K562 (cell line): ENCODE results near the gene SLC18B1. TPM values are rescaled to one million over a fixed set of nuclear protein-coding genes. Genes with fewer than 3 reads are reported as not detected.

Experiments
- ATAC-seq: fragments of 200-7000 bp; cut with Tn5 transposase; 3 replicates; pipeline ENCODE4 v1.9.1; 2020; ENCODE audit warnings: moderate library complexity
- BruUV-seq: library from RNA; stranded (reverse); fragments of 400-500 nt; replicated peaks from 2 replicates; lab custom pipeline; 2021; lab: Mats Ljungman, UMichigan
- CTCF ChIA-PET: fragments of 300-600 bp; formaldehyde crosslinking; extraction: SDS; loops from one replicate; lab custom pipeline; 2021; ENCODE audit warnings: low intra/inter-chr PET ratio; lab: Yijun Ruan, JAX
- POLR2A ChIA-PET: fragments of 300-600, 350-650 bp; sonication (Branson Sonifier 250); formaldehyde crosslinking; extraction: SDS; loops from one replicate; lab custom pipeline; 2021; ENCODE audit warnings: antibody characterized with exemption, inconsistent platforms; lab: Yijun Ruan, JAX
- DNase-seq, 4 experiments: peaks; one replicate each; pipeline versions ENCODE4 v3.0.0 to v3.0.0-alpha.2; 2011 to 2018; ENCODE audit warnings: low spot score in 3 of 4, mixed read lengths in 3 of 4; ENCODE audit errors: extremely low read depth in 1 of 4
- FAIRE-seq: peaks from 2 replicates; lab custom pipeline; 2011; peaks lifted over from hg19 to GRCh38; lab: Jason Lieb, UNC
- H2AFZ ChIP-seq: 2 replicates; pipeline ENCODE4 v1.6.0; 2011; ENCODE audit warnings: low read depth, low read length, control low read depth, inconsistent platforms
- H3K27ac ChIP-seq: fragments of 200-600 bp; 3 replicates; pipeline ENCODE4 v1.8.0; 2011; ENCODE audit warnings: low read depth, mild to moderate bottlenecking, control low read depth, inconsistent platforms, low read length, moderate library complexity, mixed read lengths; ENCODE audit errors: extremely low read depth
- H3K27me3 ChIP-seq, 2 experiments: fragments of 300-600 bp in 1 of 2; 2 replicates in 1 of 2; 3 replicates in 1 of 2; pipeline versions ENCODE4 v1.6.0 to v1.8.0; 2011; ENCODE audit warnings: inconsistent platforms in 2 of 2, low read length in 2 of 2, mild to moderate bottlenecking in 1 of 2, mixed read lengths in 1 of 2, moderate library complexity in 1 of 2; ENCODE audit not compliant: control insufficient read depth in 2 of 2, insufficient read depth in 2 of 2
- H3K36me3 ChIP-seq: fragments of 300-600 bp; 3 replicates; pipeline ENCODE4 v1.8.0; 2011; ENCODE audit warnings: mild to moderate bottlenecking, low read length, inconsistent platforms; ENCODE audit not compliant: control insufficient read depth, insufficient read depth
- H3K4me1 ChIP-seq, 2 experiments: fragments of 200-600 bp in 1 of 2; replicated peaks in 1 of 2; 2 replicates in 1 of 2; 3 replicates in 1 of 2; pipeline versions ENCODE4 v1.5.1 to v1.8.0; 2011; ENCODE audit warnings: inconsistent platforms in 2 of 2, low read length in 2 of 2, mild to moderate bottlenecking in 1 of 2, mixed read lengths in 1 of 2, moderate library complexity in 1 of 2; ENCODE audit not compliant: control insufficient read depth in 2 of 2, insufficient read depth in 2 of 2
- H3K4me2 ChIP-seq: 2 replicates; pipeline ENCODE4 v1.6.1; 2011; ENCODE audit warnings: low read length, control low read depth, inconsistent platforms, mixed read lengths; ENCODE audit not compliant: insufficient read depth
- H3K4me3 ChIP-seq: fragments of 200-600 bp; sonication (generic), shearing (Covaris generic); 2 replicates; pipeline ENCODE4 v1.5.1; 2016; ENCODE audit warnings: control low read depth, inconsistent platforms
- H3K79me2 ChIP-seq: fragments of 200-600 bp; 3 replicates; pipeline ENCODE4 v1.8.0; 2011; ENCODE audit warnings: low read length, inconsistent platforms; ENCODE audit not compliant: control insufficient read depth, insufficient read depth
- H3K9ac ChIP-seq, 2 experiments: 2 replicates each; pipeline versions ENCODE4 v1.6.0 to v1.6.1; 2011; ENCODE audit warnings: low read depth in 2 of 2, low read length in 2 of 2, control low read depth in 1 of 2, inconsistent platforms in 1 of 2, mild to moderate bottlenecking in 1 of 2, mixed read lengths in 1 of 2; ENCODE audit not compliant: insufficient read depth in 1 of 2
- H3K9me1 ChIP-seq: one replicate; pipeline ENCODE4 v1.6.0; 2011; ENCODE audit warnings: inconsistent platforms, mild to moderate bottlenecking, low read length, moderate library complexity; ENCODE audit not compliant: control insufficient read depth, insufficient read depth
- H3K9me3 ChIP-seq: replicated peaks from 2 replicates; pipeline ENCODE4 v1.5.1; 2011; ENCODE audit warnings: low read depth, low read length, inconsistent platforms; ENCODE audit not compliant: control insufficient read depth, insufficient read depth
- H4K20me1 ChIP-seq: replicated peaks from 2 replicates; pipeline ENCODE4 v1.6.1; 2011; ENCODE audit warnings: low read length, inconsistent platforms, mixed read lengths; ENCODE audit not compliant: control insufficient read depth, insufficient read depth
- COPS2 ChIP-seq: fragments of 450-650 bp; conservative IDR thresholded peaks from 2 replicates; pipeline ENCODE4 v1.6.1; 2016; ENCODE audit warnings: mild to moderate bottlenecking, moderate library complexity
- GATAD2B ChIP-seq: fragments of 450-650 bp; IDR thresholded peaks from 2 replicates; pipeline ENCODE4 v1.6.1; 2017; ENCODE audit warnings: mild to moderate bottlenecking, borderline replicate concordance
- KAT7 ChIP-seq: sonication (generic); formaldehyde crosslinking; IDR thresholded peaks from 2 replicates; pipeline ENCODE4 v1.8.0; 2022; ENCODE audit warnings: missing genetic modification reagents, mild to moderate bottlenecking, borderline replicate concordance
- L3MBTL2 ChIP-seq: fragments of 450-650 bp; IDR thresholded peaks from 2 replicates; pipeline ENCODE4 v1.6.1; 2016; ENCODE audit warnings: mild to moderate bottlenecking, moderate library complexity
- PCBP1 ChIP-seq: fragments of 200-400 bp; formaldehyde crosslinking; IDR thresholded peaks from 2 replicates; pipeline ENCODE4 v1.6.1; 2018; ENCODE audit warnings: mild to moderate bottlenecking, low read depth, low read length; ENCODE audit not compliant: poor library complexity, severe bottlenecking
- SOX6 ChIP-seq: fragments of 450-650 bp; IDR thresholded peaks from 2 replicates; pipeline ENCODE4 v1.6.1; 2014; ENCODE audit warnings: mild to moderate bottlenecking
- SRF ChIP-seq, 2 experiments: fragments of 250-450, 450-650 bp in 1 of 2; sonication (Bioruptor Pico) in 1 of 2; sonication (generic) in 1 of 2; formaldehyde crosslinking; IDR thresholded peaks; 2 replicates each; pipeline versions ENCODE4 v1.5.0 to v1.5.1; 2020 to 2022; ENCODE audit warnings: mild to moderate bottlenecking in 1 of 2, missing genetic modification reagents in 1 of 2
- ZBED1 ChIP-seq: IDR thresholded peaks from 2 replicates; pipeline ENCODE4 v1.6.1; 2014
- ZNF217 ChIP-seq: sonication (generic); formaldehyde crosslinking; IDR thresholded peaks from 2 replicates; pipeline ENCODE4 v1.8.0; 2022; ENCODE audit warnings: mild to moderate bottlenecking, missing genetic modification reagents
- WGBS: fragments of 100-300 bp; shearing (Covaris generic); methylation state at CpG from one replicate; pipeline ENCODE4 v1.1.6; 2016; ENCODE audit warnings: low coverage, mixed read lengths; ENCODE audit not compliant: insufficient coverage; ENCODE audit errors: missing lambda C conversion rate; 5-methylcytosine and 5-hydroxymethylcytosine counted together
- in situ Hi-C: fragments of 300-500 bp; cut with MboI; formaldehyde crosslinking; loops from 4 replicates; pipeline ENCODE4 v1.15.0; 2018; ENCODE audit warnings: inconsistent platforms, mixed read lengths
- intact Hi-C: fragments of 100-400 bp; cut with micrococcal nuclease; formaldehyde crosslinking; loops from 2 replicates; pipeline ENCODE4 v1.14.2; 2022
- polyA plus RNA-seq, 8 experiments: library from polyadenylated mRNA; depleted of rRNA in 4 of 8; stranded (reverse) in 5 of 8; unstranded in 3 of 8; fragments of >200 nt; fragmentation: Nextera tagmentation in 2 of 8; fragmentation: Illumina TruSeq in 1 of 8; extraction: Ambion mirVana in 2 of 8; extraction: Trizol in 1 of 8; gene quantifications; 2 replicates each; pipeline versions ENCODE4 v1.2.1 to v1.2.3, GENCODE V29; 2011 to 2014; ENCODE audit warnings: inconsistent platforms in 1 of 8, missing spikeins in 1 of 8
- total RNA-seq, 7 experiments: library from RNA; depleted of rRNA in 6 of 7; stranded (reverse); fragments of >200 nt in 6 of 7; fragmentation: Illumina TruSeq in 2 of 7; extraction: Trizol in 2 of 7; gene quantifications; 2 replicates each; pipeline versions ENCODE4 v1.2.1 to v1.2.3, GENCODE V29; 2011 to 2021; ENCODE audit warnings: low replicate concordance in 1 of 7
- TF ChIP-seq, protein P1 (sequence below): sonication (generic); formaldehyde crosslinking; IDR thresholded peaks from 2 replicates; pipeline ENCODE4 v1.8.0; 2022; ENCODE audit warnings: mild to moderate bottlenecking, missing genetic modification reagents
- TF ChIP-seq, protein P2 (sequence below): IDR thresholded peaks from 3 replicates; pipeline ENCODE4 v1.6.1; 2011; ENCODE audit warnings: borderline replicate concordance, mild to moderate bottlenecking; ENCODE audit not compliant: insufficient read length, insufficient read depth
- TF ChIP-seq, protein P3 (sequence below): fragments of 450-650 bp; IDR thresholded peaks from 2 replicates; pipeline ENCODE4 v1.6.1; 2016; ENCODE audit warnings: borderline replicate concordance

The SLC18B1 gene
- total and polyA plus RNA-seq, 9 of the 15 experiments (the other 6 are each of a cell fraction or from before 2014, with no cell fraction given) = 10.4 to 49.1 (median 32.0) TPM

DNA sequence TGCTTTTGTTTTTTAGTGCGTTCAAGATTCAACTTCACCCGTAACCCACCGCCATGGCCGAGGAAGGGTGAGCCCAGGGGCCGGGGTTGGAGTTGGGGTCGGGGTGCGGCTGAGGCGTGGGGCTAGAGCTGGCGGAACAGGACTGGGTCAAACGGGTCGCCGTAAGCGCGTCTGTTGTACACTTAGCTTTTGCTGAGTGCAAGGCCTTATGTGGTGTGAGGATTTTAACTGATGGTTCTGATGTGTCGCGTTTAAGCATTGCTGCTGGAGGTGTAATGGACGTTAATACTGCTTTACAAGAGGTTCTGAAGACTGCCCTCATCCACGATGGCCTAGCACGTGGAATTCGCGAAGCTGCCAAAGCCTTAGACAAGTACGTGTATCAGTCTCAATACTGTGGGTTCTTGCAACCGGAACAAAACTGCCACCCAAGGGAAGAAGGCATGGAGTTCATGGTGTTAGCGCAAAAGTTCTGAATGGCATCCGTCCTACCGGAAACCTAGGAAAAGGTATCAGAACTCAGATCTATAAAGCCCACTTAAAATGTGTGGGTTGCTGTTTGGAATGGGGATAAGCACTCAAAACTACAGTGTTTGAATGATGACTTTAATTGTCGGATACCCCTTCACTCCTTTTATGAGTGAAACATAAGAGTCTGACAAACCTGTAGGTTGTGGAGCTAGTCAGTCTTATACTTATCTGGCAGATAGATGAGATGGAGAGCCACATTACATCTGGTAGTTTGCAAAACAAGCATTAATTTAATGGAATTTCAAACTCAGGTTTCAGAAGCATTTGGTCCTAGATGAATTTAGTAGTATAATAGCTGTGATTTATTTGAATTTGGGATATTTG, 16.5 kb upstream of the SLC18B1 start:
- peak; percentile 6 for ATAC-seq
- Histone ChIP-seq H3K9me1 (no peaks in the 10 kb centered on the region), H3K27me3 (no peaks in the 10 kb centered on the region), H3K36me3 (peaks cover 41% of the 10 kb centered on the region), H4K20me1 (peaks cover 42% of the 10 kb centered on the region), H3K4me2 (peak overlapping the region; percentile 98), H3K9me3 (no peaks in the 10 kb centered on the region), H3K4me3 (peak overlapping the region; percentile 76), H3K4me1 (peaks cover 4 to 22% of the 10 kb centered on the region in 2 experiments; a peak in 3 of 5 replicates), H3K27ac (peak overlapping the region; percentile 99), H3K79me2 (peaks cover 56% of the 10 kb centered on the region), H3K9ac (peak overlapping the region; percentile 94 to 99), H2AFZ (no peak overlapping the region)
- BruUV-seq = TSS peak; percentile 59
- no peak for FAIRE-seq
- intact Hi-C loops = loop anchor here (1.0 to 5.0 kb wide), 3 partner anchors 17 to 1138 kb away; partner anchors contain the start of genes SLC18B1, STX7 and TBPL1
- in situ Hi-C loops = loop anchor here (25.0 kb wide), 2 partner anchors 1178 to 1247 kb away; partner anchors contain the start of genes ENPP3, MED23 and SLC2A12
- WGBS = 0% methylated on average over 27 of the region's 27 CpGs
- peak in 2 of 4 experiments; percentile 47 to 50 for DNase-seq
- ChIA-PET POLR2A (interaction anchor here (0.5 to 3.1 kb wide), 25 partner anchors 10 to 1249 kb away, joined by 3 to 67 read pairs (median 4); partner anchors contain the start of genes SLC18B1, STX7 and TBPL1), CTCF (no interaction called here)
- no peak for TF ChIP-seq COPS2
- TF ChIP-seq, protein P1, sequence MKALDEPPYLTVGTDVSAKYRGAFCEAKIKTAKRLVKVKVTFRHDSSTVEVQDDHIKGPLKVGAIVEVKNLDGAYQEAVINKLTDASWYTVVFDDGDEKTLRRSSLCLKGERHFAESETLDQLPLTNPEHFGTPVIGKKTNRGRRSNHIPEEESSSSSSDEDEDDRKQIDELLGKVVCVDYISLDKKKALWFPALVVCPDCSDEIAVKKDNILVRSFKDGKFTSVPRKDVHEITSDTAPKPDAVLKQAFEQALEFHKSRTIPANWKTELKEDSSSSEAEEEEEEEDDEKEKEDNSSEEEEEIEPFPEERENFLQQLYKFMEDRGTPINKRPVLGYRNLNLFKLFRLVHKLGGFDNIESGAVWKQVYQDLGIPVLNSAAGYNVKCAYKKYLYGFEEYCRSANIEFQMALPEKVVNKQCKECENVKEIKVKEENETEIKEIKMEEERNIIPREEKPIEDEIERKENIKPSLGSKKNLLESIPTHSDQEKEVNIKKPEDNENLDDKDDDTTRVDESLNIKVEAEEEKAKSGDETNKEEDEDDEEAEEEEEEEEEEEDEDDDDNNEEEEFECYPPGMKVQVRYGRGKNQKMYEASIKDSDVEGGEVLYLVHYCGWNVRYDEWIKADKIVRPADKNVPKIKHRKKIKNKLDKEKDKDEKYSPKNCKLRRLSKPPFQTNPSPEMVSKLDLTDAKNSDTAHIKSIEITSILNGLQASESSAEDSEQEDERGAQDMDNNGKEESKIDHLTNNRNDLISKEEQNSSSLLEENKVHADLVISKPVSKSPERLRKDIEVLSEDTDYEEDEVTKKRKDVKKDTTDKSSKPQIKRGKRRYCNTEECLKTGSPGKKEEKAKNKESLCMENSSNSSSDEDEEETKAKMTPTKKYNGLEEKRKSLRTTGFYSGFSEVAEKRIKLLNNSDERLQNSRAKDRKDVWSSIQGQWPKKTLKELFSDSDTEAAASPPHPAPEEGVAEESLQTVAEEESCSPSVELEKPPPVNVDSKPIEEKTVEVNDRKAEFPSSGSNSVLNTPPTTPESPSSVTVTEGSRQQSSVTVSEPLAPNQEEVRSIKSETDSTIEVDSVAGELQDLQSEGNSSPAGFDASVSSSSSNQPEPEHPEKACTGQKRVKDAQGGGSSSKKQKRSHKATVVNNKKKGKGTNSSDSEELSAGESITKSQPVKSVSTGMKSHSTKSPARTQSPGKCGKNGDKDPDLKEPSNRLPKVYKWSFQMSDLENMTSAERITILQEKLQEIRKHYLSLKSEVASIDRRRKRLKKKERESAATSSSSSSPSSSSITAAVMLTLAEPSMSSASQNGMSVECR (CRISPR knock-in tag) = peak; percentile 64
- TF ChIP-seq L3MBTL2 = no peak
- TF ChIP-seq, protein P2, sequence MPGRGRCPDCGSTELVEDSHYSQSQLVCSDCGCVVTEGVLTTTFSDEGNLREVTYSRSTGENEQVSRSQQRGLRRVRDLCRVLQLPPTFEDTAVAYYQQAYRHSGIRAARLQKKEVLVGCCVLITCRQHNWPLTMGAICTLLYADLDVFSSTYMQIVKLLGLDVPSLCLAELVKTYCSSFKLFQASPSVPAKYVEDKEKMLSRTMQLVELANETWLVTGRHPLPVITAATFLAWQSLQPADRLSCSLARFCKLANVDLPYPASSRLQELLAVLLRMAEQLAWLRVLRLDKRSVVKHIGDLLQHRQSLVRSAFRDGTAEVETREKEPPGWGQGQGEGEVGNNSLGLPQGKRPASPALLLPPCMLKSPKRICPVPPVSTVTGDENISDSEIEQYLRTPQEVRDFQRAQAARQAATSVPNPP = no peak
- TF ChIP-seq SOX6 = no peak
- TF ChIP-seq ZNF217 (CRISPR knock-in tag) = no peak
- TF ChIP-seq PCBP1 = peak; percentile 18
- peak; percentile 91; the same call in 1 of the 2 replicates for TF ChIP-seq KAT7 (CRISPR knock-in tag)
- TF ChIP-seq, protein P3, sequence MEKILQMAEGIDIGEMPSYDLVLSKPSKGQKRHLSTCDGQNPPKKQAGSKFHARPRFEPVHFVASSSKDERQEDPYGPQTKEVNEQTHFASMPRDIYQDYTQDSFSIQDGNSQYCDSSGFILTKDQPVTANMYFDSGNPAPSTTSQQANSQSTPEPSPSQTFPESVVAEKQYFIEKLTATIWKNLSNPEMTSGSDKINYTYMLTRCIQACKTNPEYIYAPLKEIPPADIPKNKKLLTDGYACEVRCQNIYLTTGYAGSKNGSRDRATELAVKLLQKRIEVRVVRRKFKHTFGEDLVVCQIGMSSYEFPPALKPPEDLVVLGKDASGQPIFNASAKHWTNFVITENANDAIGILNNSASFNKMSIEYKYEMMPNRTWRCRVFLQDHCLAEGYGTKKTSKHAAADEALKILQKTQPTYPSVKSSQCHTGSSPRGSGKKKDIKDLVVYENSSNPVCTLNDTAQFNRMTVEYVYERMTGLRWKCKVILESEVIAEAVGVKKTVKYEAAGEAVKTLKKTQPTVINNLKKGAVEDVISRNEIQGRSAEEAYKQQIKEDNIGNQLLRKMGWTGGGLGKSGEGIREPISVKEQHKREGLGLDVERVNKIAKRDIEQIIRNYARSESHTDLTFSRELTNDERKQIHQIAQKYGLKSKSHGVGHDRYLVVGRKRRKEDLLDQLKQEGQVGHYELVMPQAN = peak; percentile 62; the same call in 1 of the 2 replicates
- no peak for TF ChIP-seq GATAD2B
- no peak for TF ChIP-seq ZBED1
- TF ChIP-seq SRF (CRISPR knock-in tag; IDR thresholded peaks at IDR 0.05) = peak in 1 of 2 experiments; percentile 42; a peak in 1 of 4 replicates
